Measurements from ENCODE around the gene IGFBP1. TPM values are rescaled to one million over a fixed set of nuclear protein-coding genes. Genes with fewer than 3 reads are reported as not detected.

The IGFBP1 gene
- total RNA-seq, 2 donors from 2014 or later = not detected

DNA sequence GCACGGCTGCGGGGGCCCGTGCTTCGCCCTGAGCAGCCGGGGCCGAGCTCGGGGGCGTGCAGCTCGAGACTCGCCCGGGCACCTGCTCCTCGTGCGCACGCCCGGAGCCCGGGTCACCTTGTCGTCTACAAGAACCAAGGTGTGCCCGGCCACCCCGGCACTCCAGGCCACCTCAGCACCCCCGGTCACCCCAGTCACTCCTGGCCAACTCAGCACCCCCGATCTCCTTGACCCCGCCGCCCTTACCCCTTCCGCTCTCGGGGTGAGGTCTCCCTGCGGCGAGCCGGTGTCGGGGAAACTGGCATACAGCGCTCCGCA is 33.1 kb downstream of the IGFBP1 start:
- Histone ChIP-seq H3K9me3 (no peaks in the 10 kb centered on the region), H3K36me3 (peaks cover 4% of the 10 kb centered on the region), H3K4me3 (peak overlapping the region; percentile 74), H3K27me3 (replicated peaks; ENCODE audit: insufficient read depth) (no peaks in the 10 kb centered on the region), H3K27ac (peak overlapping the region; percentile 25 to 30), H3K4me1 (ENCODE audit: control insufficient read depth in 1 of 2, low read depth in 2 of 2) (peaks cover 8 to 67% of the 10 kb centered on the region in 2 donors)
- DNase-seq (ENCODE audit: low spot score) = no peak
- TF ChIP-seq, protein P1, sequence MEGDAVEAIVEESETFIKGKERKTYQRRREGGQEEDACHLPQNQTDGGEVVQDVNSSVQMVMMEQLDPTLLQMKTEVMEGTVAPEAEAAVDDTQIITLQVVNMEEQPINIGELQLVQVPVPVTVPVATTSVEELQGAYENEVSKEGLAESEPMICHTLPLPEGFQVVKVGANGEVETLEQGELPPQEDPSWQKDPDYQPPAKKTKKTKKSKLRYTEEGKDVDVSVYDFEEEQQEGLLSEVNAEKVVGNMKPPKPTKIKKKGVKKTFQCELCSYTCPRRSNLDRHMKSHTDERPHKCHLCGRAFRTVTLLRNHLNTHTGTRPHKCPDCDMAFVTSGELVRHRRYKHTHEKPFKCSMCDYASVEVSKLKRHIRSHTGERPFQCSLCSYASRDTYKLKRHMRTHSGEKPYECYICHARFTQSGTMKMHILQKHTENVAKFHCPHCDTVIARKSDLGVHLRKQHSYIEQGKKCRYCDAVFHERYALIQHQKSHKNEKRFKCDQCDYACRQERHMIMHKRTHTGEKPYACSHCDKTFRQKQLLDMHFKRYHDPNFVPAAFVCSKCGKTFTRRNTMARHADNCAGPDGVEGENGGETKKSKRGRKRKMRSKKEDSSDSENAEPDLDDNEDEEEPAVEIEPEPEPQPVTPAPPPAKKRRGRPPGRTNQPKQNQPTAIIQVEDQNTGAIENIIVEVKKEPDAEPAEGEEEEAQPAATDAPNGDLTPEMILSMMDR (IDR thresholded peaks at IDR 0.05) = no peak
- no peak for ATAC-seq (ENCODE audit: insufficient number of reproducible peaks, low FRiP score, low read depth)

DNA sequence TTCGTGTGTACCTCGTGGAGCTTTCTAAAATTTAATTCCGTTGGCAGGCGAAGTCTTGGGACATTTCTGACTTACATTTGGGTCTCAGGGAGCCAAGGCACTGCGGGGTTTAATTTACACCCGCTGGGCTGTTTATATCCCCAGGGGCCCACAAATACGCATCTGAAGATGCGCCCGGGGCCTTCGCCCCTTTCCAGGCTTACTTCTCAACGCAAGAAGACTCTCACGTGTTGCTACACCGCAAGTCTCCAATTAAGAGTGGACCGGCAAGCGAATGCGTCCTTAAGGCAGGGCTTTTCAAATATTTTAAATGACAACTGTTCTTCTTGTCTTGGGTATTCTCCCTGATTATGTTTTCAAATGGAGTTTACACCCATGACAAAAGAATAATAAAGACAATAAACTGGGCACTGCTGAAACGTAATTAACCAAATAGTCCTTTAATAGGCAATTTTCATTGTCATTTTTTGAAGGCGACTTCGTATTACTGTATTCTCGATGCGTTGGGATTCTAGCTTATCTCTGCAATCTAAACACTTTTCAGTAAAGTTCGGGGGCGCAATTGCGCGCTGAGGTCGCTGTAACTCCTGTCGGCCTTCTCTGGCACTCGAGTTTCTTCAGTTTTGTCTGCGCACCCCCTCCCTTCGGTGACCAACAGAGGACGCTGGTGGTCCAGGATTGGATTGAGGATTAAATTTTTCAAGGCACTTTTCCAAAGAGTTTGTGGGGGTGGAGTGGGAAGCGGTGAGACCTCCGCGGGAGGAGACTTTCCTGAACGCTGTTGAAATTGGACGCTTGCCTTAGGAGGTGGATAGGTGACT is 33.6 kb downstream of the IGFBP1 start:
- Histone ChIP-seq H3K9me3 (no peaks in the 10 kb centered on the region), H3K4me3 (peak overlapping the region; percentile 74), H3K27me3 (replicated peaks; ENCODE audit: insufficient read depth) (no peaks in the 10 kb centered on the region), H3K4me1 (ENCODE audit: control insufficient read depth in 1 of 2, low read depth in 2 of 2) (peaks cover 8 to 67% of the 10 kb centered on the region in 2 donors), H3K27ac (peak overlapping the region; percentile 25 to 30), H3K36me3 (no peaks in the 10 kb centered on the region)
- DNase-seq (ENCODE audit: low spot score) = no peak
- TF ChIP-seq, protein P1 (IDR thresholded peaks at IDR 0.05) = peak; percentile 92
- ATAC-seq (ENCODE audit: insufficient number of reproducible peaks, low FRiP score, low read depth) = no peak

DNA sequence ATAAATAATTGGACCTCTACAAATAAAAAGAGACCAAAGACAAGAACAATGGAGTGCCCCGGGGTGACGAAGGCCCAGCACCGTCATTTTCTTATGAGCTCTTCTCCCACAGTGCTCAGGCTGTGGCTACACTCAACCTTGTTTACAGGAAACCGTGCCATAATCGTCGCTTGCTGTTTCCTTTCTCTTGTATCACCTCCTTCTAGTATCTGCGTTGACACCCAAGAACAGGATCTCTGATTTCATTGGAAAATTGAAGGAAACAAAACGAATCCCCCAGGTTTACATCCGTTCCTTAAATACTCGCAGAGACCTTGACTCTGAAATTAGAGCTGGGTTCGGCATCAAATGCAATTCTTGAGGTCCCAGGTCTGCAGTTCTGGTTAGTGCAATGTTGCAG is 34.5 kb downstream of the IGFBP1 start:
- peak overlapping the region; percentile 74 for H3K4me3 ChIP-seq
- H3K27ac ChIP-seq = peak overlapping the region; percentile 48 to 49
- ATAC-seq (ENCODE audit: insufficient number of reproducible peaks, low FRiP score, low read depth) (no peak), DNase-seq (ENCODE audit: low spot score) (no peak)
- peaks cover 8 to 60% of the 10 kb centered on the region in 2 donors for H3K4me1 ChIP-seq (ENCODE audit: control insufficient read depth in 1 of 2, low read depth in 2 of 2)
- H3K9me3 ChIP-seq = no peaks in the 10 kb centered on the region
- H3K27me3 ChIP-seq (replicated peaks; ENCODE audit: insufficient read depth) = no peaks in the 10 kb centered on the region
- TF ChIP-seq, protein P1 (IDR thresholded peaks at IDR 0.05) = no peak
- no peaks in the 10 kb centered on the region for H3K36me3 ChIP-seq

DNA sequence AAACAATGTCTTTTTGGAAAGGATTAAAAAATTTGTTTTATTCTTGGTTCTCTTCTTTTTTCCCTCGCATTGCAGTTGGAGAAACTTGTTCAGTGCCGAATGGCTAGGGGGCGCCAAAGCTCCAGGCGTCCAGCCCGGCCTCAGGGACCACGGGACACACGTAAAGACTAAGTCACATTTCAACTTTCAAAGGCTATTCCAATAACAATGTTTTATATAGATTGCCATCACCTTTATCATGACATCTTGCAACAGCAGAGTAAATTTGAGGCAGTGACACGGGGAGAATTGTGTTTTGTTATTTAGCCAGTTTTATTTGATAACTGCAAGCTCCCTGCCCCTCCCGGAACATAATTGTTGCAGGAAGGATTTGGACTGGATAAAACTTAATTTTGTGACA is 35.0 kb downstream of the IGFBP1 start:
- H3K4me1 ChIP-seq (ENCODE audit: control insufficient read depth in 1 of 2, low read depth in 2 of 2) = peaks cover 8 to 55% of the 10 kb centered on the region in 2 donors

DNA sequence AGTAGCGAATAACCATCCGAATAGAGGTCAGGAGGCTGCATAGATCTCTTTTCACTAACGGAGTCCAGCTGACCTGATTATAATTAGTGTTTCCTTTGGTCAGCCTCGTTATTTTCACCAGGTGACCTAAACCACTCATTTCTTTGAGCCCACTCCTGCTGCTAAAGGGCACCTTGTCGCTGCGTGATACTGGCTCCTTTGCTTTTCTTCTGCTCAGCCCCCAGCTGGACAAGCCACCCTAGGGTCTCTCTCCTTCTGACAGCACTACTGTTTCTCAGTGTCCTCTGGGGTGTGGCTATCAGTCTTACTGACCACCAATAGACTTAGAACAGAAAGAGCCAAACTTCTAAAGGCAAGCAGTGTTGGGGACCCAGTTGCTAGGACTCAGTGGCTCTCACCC is 35.5 kb downstream of the IGFBP1 start:
- Histone ChIP-seq H3K27ac (no peak overlapping the region), H3K4me3 (no peak overlapping the region), H3K9me3 (no peaks in the 10 kb centered on the region), H3K36me3 (no peaks in the 10 kb centered on the region), H3K4me1 (ENCODE audit: control insufficient read depth in 1 of 2, low read depth in 2 of 2) (peaks cover 8 to 50% of the 10 kb centered on the region in 2 donors), H3K27me3 (replicated peaks; ENCODE audit: insufficient read depth) (no peaks in the 10 kb centered on the region)
- no peak for DNase-seq (ENCODE audit: low spot score)
- TF ChIP-seq, protein P1 (IDR thresholded peaks at IDR 0.05) = no peak
- no peak for ATAC-seq (ENCODE audit: insufficient number of reproducible peaks, low FRiP score, low read depth)

More for the DNA sequence above, 35.0 kb downstream of the IGFBP1 start:
- TF ChIP-seq, protein P1 (IDR thresholded peaks at IDR 0.05) = peak; percentile 91
- no peaks in the 10 kb centered on the region for H3K9me3 ChIP-seq
- no peaks in the 10 kb centered on the region for H3K36me3 ChIP-seq
- ATAC-seq (ENCODE audit: insufficient number of reproducible peaks, low FRiP score, low read depth) (no peak), DNase-seq (ENCODE audit: low spot score) (no peak)
- no peaks in the 10 kb centered on the region for H3K27me3 ChIP-seq (replicated peaks; ENCODE audit: insufficient read depth)
- H3K4me3 ChIP-seq = peak overlapping the region; percentile 74
- H3K27ac ChIP-seq = peak overlapping the region in 1 of 2 donors; percentile 48
